A673 (cell line): ENCODE data around the gene CMBL.

ENCODE experiments used
- CTCF ChIP-seq: fragments of 300-800, 200-600 bp; sonication (generic); conservative IDR thresholded peaks from 2 replicates; pipeline ENCODE4 v1.5.1; 2017; ENCODE audit warnings: low read depth, mild to moderate bottlenecking, antibody characterized with exemption, low read length, moderate library complexity, mixed read lengths
- EZH2 ChIP-seq: fragments of 200-600 bp; sonication (generic); IDR thresholded peaks from 2 replicates; pipeline ENCODE4 v1.6.1; 2017; ENCODE audit warnings: borderline replicate concordance, low read depth, mild to moderate bottlenecking, mixed read lengths, antibody characterized with exemption, low read length; ENCODE audit not compliant: poor library complexity, severe bottlenecking

GRCh38 chr5:10306114-10306513, 1.6 kb downstream of the CMBL start:
- no peak for TF ChIP-seq CTCF
- no peak for TF ChIP-seq EZH2
